ENCODE measurements around the gene TGFBR3. TPM values are rescaled to one million over a fixed set of nuclear protein-coding genes. Genes with fewer than 3 reads are reported as not detected.

The TGFBR3 gene
- total and polyA plus RNA-seq, 5 donors from 2014 or later = 15.8 to 47.5 (median 20.0) TPM

DNA sequence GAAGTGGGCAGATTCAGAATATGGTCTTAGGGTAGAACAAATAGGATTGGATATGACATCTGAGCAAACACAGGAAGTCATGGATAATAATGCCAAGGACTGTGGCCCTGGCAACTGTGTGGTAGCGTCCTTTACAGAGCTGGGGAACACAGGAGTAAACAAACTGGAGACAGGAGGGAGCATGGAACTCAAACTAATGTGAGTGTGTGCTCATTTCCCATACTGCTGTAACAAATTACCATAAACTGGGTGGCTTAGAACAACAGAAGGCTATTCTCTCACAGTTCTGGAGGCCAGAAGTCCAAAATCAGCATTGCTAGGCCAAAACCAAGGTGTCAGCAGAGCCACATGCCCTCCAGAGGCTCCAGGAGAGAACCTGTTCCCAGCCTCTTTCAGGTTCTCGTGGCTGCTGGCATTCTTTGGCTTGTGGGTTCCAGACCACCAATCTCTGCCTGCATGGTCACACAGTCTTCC is 106.4 kb downstream of the TGFBR3 start:
- H3K27ac ChIP-seq (ENCODE audit: insufficient read depth, low read length, poor library complexity, severe bottlenecking) = no peak overlapping the region
- H3K4me1 Mint-ChIP-seq = peaks cover 7 to 18% (median 11%) of the 10 kb centered on the region in 4 donors
- no peak overlapping the region for H3K4me3 ChIP-seq (ENCODE audit: low read depth, low read length)
- no peaks in the 10 kb centered on the region for H3K9me3 ChIP-seq (ENCODE audit: control insufficient read depth in 2 of 2, low read length in 2 of 2)
- no peaks in the 10 kb centered on the region for H3K36me3 ChIP-seq (ENCODE audit: control insufficient read depth, insufficient read depth, low read length)
- no peaks in the 10 kb centered on the region for H3K4me1 ChIP-seq (ENCODE audit: control insufficient read depth, insufficient read depth, low read length, poor library complexity, severe bottlenecking)
- no peaks in the 10 kb centered on the region for H3K27me3 Mint-ChIP-seq
- H3K36me3 Mint-ChIP-seq = peaks cover 42% of the 10 kb centered on the region
- H3K4me3 Mint-ChIP-seq = no peak overlapping the region
- DNase-seq = no peak
- peaks cover 0 to 2% (median 0%) of the 10 kb centered on the region in 7 donors for H3K9me3 Mint-ChIP-seq
- peak overlapping the region in 1 of 3 donors; percentile 44 for H3K27ac Mint-ChIP-seq
- H3K27me3 ChIP-seq (ENCODE audit: control insufficient read depth, insufficient read depth, low read length) = no peaks in the 10 kb centered on the region
- ATAC-seq (ENCODE audit: low read depth in 2 of 2) = no peak

DNA sequence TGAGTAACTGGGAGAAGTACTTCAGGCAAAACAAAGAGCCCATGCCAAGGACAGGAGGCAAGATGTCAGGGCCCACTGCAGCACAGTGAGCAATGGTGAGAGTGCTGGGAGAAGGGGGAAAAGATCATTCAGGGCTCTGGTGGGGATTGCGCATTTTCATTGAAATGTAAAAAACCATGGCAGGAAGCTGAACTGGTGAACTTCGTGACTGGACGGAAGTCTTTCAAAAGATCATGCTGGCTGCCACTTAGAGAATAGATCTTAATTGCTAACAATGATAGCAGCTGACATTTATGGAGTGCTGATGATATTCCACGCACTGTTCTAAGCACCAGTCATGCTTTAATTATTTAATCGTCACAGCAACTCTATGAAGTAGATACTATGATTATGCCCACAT is 107.0 kb downstream of the TGFBR3 start:
- H3K9me3 Mint-ChIP-seq = peaks cover 0 to 2% (median 0%) of the 10 kb centered on the region in 7 donors
- H3K36me3 Mint-ChIP-seq = peaks cover 40% of the 10 kb centered on the region
- H3K36me3 ChIP-seq (ENCODE audit: control insufficient read depth, insufficient read depth, low read length) = no peaks in the 10 kb centered on the region
- no peak overlapping the region for H3K4me3 Mint-ChIP-seq
- H3K4me3 ChIP-seq (ENCODE audit: low read depth, low read length) = no peak overlapping the region
- H3K4me1 Mint-ChIP-seq = peaks cover 7 to 16% (median 11%) of the 10 kb centered on the region in 4 donors
- no peaks in the 10 kb centered on the region for H3K27me3 Mint-ChIP-seq
- no peaks in the 10 kb centered on the region for H3K27me3 ChIP-seq (ENCODE audit: control insufficient read depth, insufficient read depth, low read length)
- H3K9me3 ChIP-seq (ENCODE audit: control insufficient read depth in 2 of 2, low read length in 2 of 2) = no peaks in the 10 kb centered on the region
- ATAC-seq (ENCODE audit: low read depth in 2 of 2) (no peak), DNase-seq (no peak)
- peak overlapping the region in 1 of 3 donors; percentile 82 for H3K27ac Mint-ChIP-seq
- no peak overlapping the region for H3K27ac ChIP-seq (ENCODE audit: insufficient read depth, low read length, poor library complexity, severe bottlenecking)
- no peaks in the 10 kb centered on the region for H3K4me1 ChIP-seq (ENCODE audit: control insufficient read depth, insufficient read depth, low read length, poor library complexity, severe bottlenecking)

DNA sequence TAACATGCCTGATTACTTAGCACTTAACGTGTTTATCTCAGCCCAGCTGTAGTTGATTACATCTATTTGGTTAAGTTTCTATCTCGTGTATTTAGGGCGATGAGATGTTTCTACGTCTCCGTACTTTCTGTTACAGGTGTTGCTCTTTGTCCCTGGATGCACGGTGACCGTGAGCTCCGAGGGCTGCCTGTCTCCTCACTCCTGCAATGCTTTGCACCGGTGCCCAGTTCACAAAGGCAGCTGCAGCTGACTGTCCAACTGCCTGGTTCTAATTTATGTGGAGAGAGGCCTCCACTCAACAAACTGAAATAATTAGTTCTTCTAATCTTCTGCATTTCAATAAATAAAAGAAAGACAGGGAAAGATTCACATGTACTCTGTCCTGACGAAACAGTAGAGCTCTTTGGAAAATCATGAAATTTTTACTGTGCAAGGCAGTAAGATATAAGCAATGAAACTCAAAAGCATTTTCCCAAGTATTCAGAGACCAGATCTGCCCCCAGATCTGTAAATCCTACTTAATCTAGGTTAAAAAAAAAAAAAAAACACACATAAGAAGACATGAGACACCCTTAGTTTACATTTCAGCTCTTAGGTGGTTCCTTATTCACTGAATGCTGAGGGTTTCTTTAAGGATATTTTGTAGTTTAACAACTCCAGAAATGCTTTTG is 108.2 kb downstream of the TGFBR3 start:
- Mint-ChIP-seq H3K4me3 (no peak overlapping the region), H3K36me3 (peaks cover 40% of the 10 kb centered on the region), H3K27me3 (no peaks in the 10 kb centered on the region), H3K27ac (no peak overlapping the region), H3K9me3 (peaks cover 0 to 2% (median 0%) of the 10 kb centered on the region in 7 donors), H3K4me1 (peaks cover 9 to 18% (median 11%) of the 10 kb centered on the region in 4 donors)
- Histone ChIP-seq H3K27me3 (ENCODE audit: control insufficient read depth, insufficient read depth, low read length) (no peaks in the 10 kb centered on the region), H3K4me3 (ENCODE audit: low read depth, low read length) (no peak overlapping the region), H3K36me3 (ENCODE audit: control insufficient read depth, insufficient read depth, low read length) (no peaks in the 10 kb centered on the region), H3K9me3 (ENCODE audit: control insufficient read depth in 2 of 2, low read length in 2 of 2) (no peaks in the 10 kb centered on the region), H3K27ac (ENCODE audit: insufficient read depth, low read length, poor library complexity, severe bottlenecking) (no peak overlapping the region), H3K4me1 (ENCODE audit: control insufficient read depth, insufficient read depth, low read length, poor library complexity, severe bottlenecking) (no peaks in the 10 kb centered on the region)
- no peak for ATAC-seq (ENCODE audit: low read depth in 2 of 2)
- no peak for DNase-seq

DNA sequence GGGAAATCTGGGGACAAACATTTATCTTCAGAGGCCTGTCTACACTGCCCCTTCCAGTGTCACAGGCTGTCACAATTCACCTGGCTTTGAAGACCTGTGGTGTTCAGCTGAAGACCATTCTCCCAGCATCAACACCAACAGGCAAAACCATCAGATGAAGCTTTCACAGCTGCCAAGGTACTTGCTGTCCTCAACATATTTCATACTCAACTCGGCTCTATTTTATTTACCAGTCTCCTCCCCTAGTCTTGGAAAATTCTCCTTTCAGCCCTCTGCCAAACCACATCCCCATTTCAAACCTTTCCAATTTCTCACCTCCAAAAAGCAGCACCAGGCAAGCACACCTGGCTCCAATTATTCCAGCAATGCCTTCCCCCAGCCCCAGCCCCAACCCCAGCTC is 108.8 kb downstream of the TGFBR3 start:
- peaks cover 38% of the 10 kb centered on the region for H3K36me3 Mint-ChIP-seq
- H3K4me3 Mint-ChIP-seq = no peak overlapping the region
- Histone ChIP-seq H3K36me3 (ENCODE audit: control insufficient read depth, insufficient read depth, low read length) (no peaks in the 10 kb centered on the region), H3K4me3 (ENCODE audit: low read depth, low read length) (no peak overlapping the region), H3K27me3 (ENCODE audit: control insufficient read depth, insufficient read depth, low read length) (no peaks in the 10 kb centered on the region), H3K27ac (ENCODE audit: insufficient read depth, low read length, poor library complexity, severe bottlenecking) (no peak overlapping the region), H3K9me3 (ENCODE audit: control insufficient read depth in 2 of 2, low read length in 2 of 2) (no peaks in the 10 kb centered on the region), H3K4me1 (ENCODE audit: control insufficient read depth, insufficient read depth, low read length, poor library complexity, severe bottlenecking) (no peaks in the 10 kb centered on the region)
- peaks cover 0 to 2% (median 0%) of the 10 kb centered on the region in 7 donors for H3K9me3 Mint-ChIP-seq
- no peaks in the 10 kb centered on the region for H3K27me3 Mint-ChIP-seq
- H3K4me1 Mint-ChIP-seq = peaks cover 9 to 17% (median 13%) of the 10 kb centered on the region in 4 donors
- H3K27ac Mint-ChIP-seq = no peak overlapping the region
- no peak for DNase-seq
- no peak for ATAC-seq (ENCODE audit: low read depth in 2 of 2)

DNA sequence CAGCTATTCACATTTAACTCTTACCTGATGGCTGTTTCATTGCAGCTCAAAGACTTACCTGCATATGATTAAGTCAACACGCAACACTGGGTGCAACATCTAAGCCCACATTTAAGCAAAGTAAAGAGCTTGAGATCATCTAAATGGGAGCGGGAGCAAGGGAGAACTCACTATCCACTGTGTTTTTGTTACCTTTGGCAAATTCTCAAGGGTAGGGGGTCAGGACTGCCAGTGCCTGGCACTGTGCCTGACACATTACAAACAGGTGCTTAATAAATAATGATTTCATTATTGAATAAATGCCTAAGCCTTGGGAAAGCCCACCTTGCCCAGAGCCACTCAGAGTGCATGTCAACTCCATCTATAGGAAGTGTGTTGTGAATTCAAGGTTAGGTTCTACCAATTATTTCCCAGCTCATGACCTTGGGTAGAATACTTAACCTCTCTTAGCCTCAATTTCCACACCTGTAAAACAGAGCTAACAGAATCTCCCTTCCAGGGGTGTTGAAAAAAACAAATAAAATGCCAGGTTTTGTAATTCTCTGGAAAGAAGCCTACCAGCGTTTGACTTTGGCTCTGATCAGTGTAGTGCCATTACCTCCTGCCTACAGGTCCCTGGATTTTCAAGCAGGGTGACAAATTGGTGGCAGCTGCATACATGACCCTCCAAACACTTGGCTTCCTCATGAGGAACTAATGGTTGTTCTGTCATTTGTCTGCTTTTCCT is 109.7 kb downstream of the TGFBR3 start:
- Mint-ChIP-seq H3K36me3 (peaks cover 32% of the 10 kb centered on the region), H3K27ac (no peak overlapping the region), H3K9me3 (peaks cover 0 to 2% (median 0%) of the 10 kb centered on the region in 7 donors), H3K27me3 (no peaks in the 10 kb centered on the region), H3K4me1 (peaks cover 7 to 11% (median 8%) of the 10 kb centered on the region in 4 donors), H3K4me3 (no peak overlapping the region)
- ATAC-seq (ENCODE audit: low read depth in 2 of 2) (no peak), DNase-seq (no peak)
- Histone ChIP-seq H3K36me3 (ENCODE audit: control insufficient read depth, insufficient read depth, low read length) (no peaks in the 10 kb centered on the region), H3K4me3 (ENCODE audit: low read depth, low read length) (no peak overlapping the region), H3K9me3 (ENCODE audit: control insufficient read depth in 2 of 2, low read length in 2 of 2) (no peaks in the 10 kb centered on the region), H3K4me1 (ENCODE audit: control insufficient read depth, insufficient read depth, low read length, poor library complexity, severe bottlenecking) (no peaks in the 10 kb centered on the region), H3K27ac (ENCODE audit: insufficient read depth, low read length, poor library complexity, severe bottlenecking) (no peak overlapping the region), H3K27me3 (ENCODE audit: control insufficient read depth, insufficient read depth, low read length) (no peaks in the 10 kb centered on the region)

DNA sequence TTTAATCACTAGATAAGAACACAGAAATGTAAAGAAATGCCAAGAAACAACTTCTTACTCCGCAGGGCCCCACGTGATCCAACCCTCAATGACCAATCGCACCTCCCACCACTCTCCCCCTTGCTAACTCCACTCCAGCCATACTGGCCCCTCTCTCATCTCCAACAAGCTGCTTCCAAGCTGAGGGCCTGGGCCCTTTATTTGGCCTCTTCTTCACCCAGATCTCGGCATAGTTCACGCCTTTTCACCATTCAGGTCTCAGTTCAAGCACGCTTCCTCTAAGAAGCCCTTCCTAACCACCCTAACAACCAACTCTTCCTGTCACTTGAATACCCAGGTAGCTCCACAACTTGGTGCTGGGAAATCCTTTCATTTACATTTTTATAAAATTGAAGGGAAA is 110.7 kb downstream of the TGFBR3 start:
- Histone ChIP-seq H3K27ac (ENCODE audit: insufficient read depth, low read length, poor library complexity, severe bottlenecking) (no peak overlapping the region), H3K9me3 (ENCODE audit: control insufficient read depth in 2 of 2, low read length in 2 of 2) (no peaks in the 10 kb centered on the region), H3K27me3 (ENCODE audit: control insufficient read depth, insufficient read depth, low read length) (no peaks in the 10 kb centered on the region), H3K4me1 (ENCODE audit: control insufficient read depth, insufficient read depth, low read length, poor library complexity, severe bottlenecking) (no peaks in the 10 kb centered on the region), H3K36me3 (ENCODE audit: control insufficient read depth, insufficient read depth, low read length) (no peaks in the 10 kb centered on the region), H3K4me3 (ENCODE audit: low read depth, low read length) (no peak overlapping the region)
- H3K27ac Mint-ChIP-seq = peak overlapping the region in 1 of 3 donors; percentile 12
- H3K27me3 Mint-ChIP-seq = no peaks in the 10 kb centered on the region
- peaks cover 0 to 2% (median 0%) of the 10 kb centered on the region in 7 donors for H3K9me3 Mint-ChIP-seq
- H3K4me1 Mint-ChIP-seq = peaks cover 4 to 11% (median 6%) of the 10 kb centered on the region in 4 donors
- DNase-seq (no peak), ATAC-seq (ENCODE audit: low read depth in 2 of 2) (no peak)
- H3K4me3 Mint-ChIP-seq = no peak overlapping the region
- H3K36me3 Mint-ChIP-seq = peaks cover 28% of the 10 kb centered on the region

DNA sequence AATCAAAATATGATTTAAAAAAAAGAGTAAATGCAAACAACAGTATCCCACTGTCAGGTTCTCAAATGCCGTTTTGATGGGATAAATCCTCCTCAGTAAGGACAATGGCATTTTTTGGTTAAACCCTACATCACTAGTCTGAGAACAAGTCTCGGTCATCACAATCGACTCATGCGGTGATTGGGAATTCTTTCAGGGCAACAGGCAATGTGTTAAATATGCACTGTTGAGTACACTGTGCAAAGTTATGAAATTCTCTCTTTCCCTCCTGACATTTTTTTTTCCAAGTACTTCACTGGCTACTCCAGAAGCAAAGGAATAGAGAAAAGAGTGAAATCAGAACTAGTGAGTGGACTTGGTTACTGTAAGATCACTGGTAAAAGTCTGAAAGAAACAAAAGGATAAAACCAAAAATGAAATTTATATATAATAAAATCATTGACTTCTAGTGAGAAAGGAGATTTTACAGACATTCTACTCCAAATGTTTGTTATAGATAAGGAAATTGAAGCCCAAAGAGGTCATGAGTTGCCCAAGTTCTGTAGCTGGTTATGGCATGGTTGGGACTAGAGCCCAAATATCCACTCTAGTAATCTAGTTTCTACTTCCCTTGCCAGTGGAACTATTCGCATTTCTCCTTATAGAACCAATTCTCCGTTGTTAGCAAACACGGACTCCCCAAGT is 111.3 kb downstream of the TGFBR3 start:
- H3K27me3 ChIP-seq (ENCODE audit: control insufficient read depth, insufficient read depth, low read length) = no peaks in the 10 kb centered on the region
- DNase-seq = no peak
- no peak overlapping the region for H3K27ac ChIP-seq (ENCODE audit: insufficient read depth, low read length, poor library complexity, severe bottlenecking)

More for the DNA sequence above, 111.3 kb downstream of the TGFBR3 start:
- no peak overlapping the region for H3K27ac Mint-ChIP-seq
- no peaks in the 10 kb centered on the region for H3K27me3 Mint-ChIP-seq
- no peak overlapping the region for H3K4me3 ChIP-seq (ENCODE audit: low read depth, low read length)
- peaks cover 0 to 2% (median 0%) of the 10 kb centered on the region in 7 donors for H3K9me3 Mint-ChIP-seq
- no peaks in the 10 kb centered on the region for H3K4me1 ChIP-seq (ENCODE audit: control insufficient read depth, insufficient read depth, low read length, poor library complexity, severe bottlenecking)
- H3K4me1 Mint-ChIP-seq = peaks cover 4 to 11% (median 6%) of the 10 kb centered on the region in 4 donors
- no peak for ATAC-seq (ENCODE audit: low read depth in 2 of 2)
- no peaks in the 10 kb centered on the region for H3K9me3 ChIP-seq (ENCODE audit: control insufficient read depth in 2 of 2, low read length in 2 of 2)
- no peak overlapping the region for H3K4me3 Mint-ChIP-seq
- H3K36me3 Mint-ChIP-seq = peaks cover 29% of the 10 kb centered on the region
- no peaks in the 10 kb centered on the region for H3K36me3 ChIP-seq (ENCODE audit: control insufficient read depth, insufficient read depth, low read length)
